Astrocyte of the spinal cord (primary cell): ENCODE measurements around the gene TTC3.

ENCODE experiments used
- DNase-seq: peaks from one replicate; pipeline ENCODE4 v3.0.0; 2011; ENCODE audit warnings: low read depth, low spot score
- H3K4me3 ChIP-seq: 2 replicates; pipeline ENCODE4 v1.5.1; 2011; ENCODE audit warnings: low read depth, mild to moderate bottlenecking, low read length, moderate library complexity
- CTCF ChIP-seq: IDR thresholded peaks from 2 replicates; pipeline ENCODE4 v1.5.1; 2012; ENCODE audit warnings: low read depth, mild to moderate bottlenecking, low read length, inconsistent platforms
- in situ Hi-C: cut with HindIII; loops from 2 replicates; pipeline ENCODE4 v1.10.0; 2017; ENCODE audit warnings: low sequenced_read_pairs

Gene TTC3

GRCh38 chr21:37060296-37060695 lies 12.8 kb upstream of the TTC3 start:
- DNase-seq: peak; percentile 99
- in situ Hi-C loops: no loop called here
- H3K4me3 ChIP-seq: no peak overlapping the region
- peak; percentile 24 for TF ChIP-seq CTCF

DNA sequence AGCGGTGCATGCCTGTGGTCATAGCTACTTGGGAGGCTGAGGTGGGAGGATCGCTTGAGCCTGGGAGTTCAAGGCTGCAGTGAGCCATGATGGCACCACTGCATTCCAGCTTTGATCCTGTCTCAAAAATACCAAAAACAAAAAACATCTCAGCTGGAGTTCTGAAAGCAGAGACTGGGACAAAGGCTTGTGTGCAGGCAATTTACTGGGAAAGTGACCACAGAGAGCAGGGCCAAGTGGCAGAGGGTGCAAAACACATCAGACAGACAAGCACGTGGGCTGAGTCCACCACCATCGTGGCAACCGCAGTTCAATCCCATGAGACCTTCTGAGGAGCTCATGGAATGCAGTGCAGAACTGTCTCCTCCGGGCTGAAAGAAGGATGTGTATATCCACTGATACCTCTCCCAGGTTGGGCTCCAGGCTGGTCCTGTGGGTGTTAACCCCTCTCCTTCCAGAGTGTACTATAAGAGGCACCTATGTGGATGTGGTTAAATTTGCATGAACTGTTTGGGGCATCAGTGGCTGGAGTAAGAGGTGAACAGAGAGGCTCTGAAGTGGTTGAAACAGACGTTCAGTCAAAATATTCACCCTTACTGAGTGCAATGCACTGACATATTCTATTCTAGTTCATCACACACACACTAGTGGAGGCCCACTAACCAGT lies 11.0 kb upstream of the TTC3 start:
- no peak for TF ChIP-seq CTCF
- peak; percentile 91 for DNase-seq
- no peak overlapping the region for H3K4me3 ChIP-seq
- in situ Hi-C loops: no loop called here

DNA sequence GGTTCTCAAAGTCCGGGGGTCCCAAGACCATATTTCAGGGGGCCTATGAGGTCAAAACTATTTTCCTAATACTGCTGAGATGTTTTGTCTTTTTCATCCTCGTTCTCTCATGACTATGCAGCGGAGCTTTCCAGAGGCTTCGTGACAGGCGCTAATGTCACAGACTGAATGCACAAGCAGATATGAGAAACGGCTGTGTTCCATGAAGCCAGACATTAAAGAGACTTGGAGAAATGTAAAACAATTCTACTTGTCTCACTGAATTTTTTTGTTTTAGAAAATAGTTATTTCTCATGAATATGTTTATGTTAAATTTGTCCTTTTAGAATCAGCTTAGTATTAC lies 10.5 kb upstream of the TTC3 start:
- H3K4me3 ChIP-seq: no peak overlapping the region
- no peak for DNase-seq
- in situ Hi-C loops: no loop called here
- no peak for TF ChIP-seq CTCF

DNA sequence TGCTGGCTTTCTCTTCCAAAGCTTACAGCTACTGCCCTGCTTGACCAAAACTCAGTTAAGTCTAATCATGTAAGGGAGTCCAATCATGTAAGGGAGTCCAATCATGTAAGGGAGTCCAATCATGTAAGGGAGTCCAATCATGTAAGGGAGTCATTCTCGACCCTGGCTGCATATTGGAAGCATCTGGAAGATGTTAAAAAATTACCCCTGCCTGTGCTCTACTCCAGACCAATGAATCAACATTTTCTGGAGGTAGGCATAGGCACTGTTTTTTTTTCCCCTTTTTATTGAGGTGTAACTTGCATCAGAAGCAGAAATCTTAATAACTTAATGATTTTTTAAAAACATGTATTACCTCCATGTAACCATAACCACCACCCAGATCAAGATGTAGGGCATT lies 9.6 kb upstream of the TTC3 start:
- no peak overlapping the region for H3K4me3 ChIP-seq
- in situ Hi-C loops: no loop called here
- no peak for TF ChIP-seq CTCF
- no peak for DNase-seq

- TF ChIP-seq CTCF: no peak
- in situ Hi-C loops: no loop called here
- DNase-seq: no peak
Observed at GRCh38 chr21:37064841-37065240, 8.2 kb upstream of the TTC3 start.

DNA sequence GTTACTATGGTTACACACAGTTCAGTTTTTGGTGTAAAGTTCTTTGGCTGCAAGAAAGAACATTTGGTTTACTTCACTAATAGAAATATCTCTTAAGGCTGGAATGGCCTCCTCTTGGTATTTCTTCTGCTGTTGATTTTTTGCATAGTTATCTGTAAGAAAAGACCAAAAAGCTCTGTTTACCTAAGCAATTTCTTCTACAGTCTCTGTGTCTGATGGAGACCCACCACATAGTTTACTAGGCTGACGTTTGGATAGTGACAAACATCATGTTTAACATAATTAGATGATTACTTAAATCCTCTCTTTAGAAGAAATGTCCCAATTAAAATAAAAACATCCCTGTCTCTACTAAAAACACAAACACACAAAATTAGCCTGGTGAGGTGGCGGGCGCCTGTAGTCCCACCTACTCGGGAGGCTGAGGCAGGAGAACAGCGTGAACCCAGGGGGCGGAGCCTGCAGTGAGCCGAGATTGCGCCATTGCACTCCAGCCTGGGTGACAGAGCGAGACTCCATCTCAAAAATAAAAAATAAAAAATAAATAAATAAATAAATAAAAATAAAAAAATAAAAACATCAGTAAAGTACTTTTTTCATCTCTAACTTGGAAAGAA lies 7.4 kb upstream of the TTC3 start:
- H3K4me3 ChIP-seq: no peak overlapping the region
- TF ChIP-seq CTCF: no peak
- DNase-seq: no peak
- in situ Hi-C loops: no loop called here

More at GRCh38 chr21:37064841-37065240, 8.2 kb upstream of the TTC3 start:
- H3K4me3 ChIP-seq: no peak overlapping the region
